Hepatocyte (in vitro differentiated cells): ENCODE measurements around the gene MAPKAP1.

Experiments used
- EZH2 ChIP-seq: fragments of 200-600 bp; sonication (generic); IDR thresholded peaks from 2 replicates; pipeline ENCODE4 v1.6.1; 2016; ENCODE audit warnings: antibody characterized with exemption, mild to moderate bottlenecking, borderline replicate concordance
- EZH2phosphoT487 ChIP-seq: fragments of 200-600 bp; sonication (generic); IDR thresholded peaks from one replicate; pipeline ENCODE4 v1.6.1; 2018; ENCODE audit warnings: antibody characterized with exemption, mild to moderate bottlenecking, low read depth, moderate library complexity; ENCODE audit not compliant: unreplicated experiment, severe bottlenecking
- TF ChIP-seq, protein P1 (sequence below): fragments of 200-600 bp; sonication (generic); IDR thresholded peaks from 2 replicates; pipeline ENCODE4 v1.5.1; 2016; ENCODE audit warnings: antibody characterized with exemption, mild to moderate bottlenecking; ENCODE audit not compliant: poor library complexity

- TF ChIP-seq EZH2 = no peak
- TF ChIP-seq, protein P1, sequence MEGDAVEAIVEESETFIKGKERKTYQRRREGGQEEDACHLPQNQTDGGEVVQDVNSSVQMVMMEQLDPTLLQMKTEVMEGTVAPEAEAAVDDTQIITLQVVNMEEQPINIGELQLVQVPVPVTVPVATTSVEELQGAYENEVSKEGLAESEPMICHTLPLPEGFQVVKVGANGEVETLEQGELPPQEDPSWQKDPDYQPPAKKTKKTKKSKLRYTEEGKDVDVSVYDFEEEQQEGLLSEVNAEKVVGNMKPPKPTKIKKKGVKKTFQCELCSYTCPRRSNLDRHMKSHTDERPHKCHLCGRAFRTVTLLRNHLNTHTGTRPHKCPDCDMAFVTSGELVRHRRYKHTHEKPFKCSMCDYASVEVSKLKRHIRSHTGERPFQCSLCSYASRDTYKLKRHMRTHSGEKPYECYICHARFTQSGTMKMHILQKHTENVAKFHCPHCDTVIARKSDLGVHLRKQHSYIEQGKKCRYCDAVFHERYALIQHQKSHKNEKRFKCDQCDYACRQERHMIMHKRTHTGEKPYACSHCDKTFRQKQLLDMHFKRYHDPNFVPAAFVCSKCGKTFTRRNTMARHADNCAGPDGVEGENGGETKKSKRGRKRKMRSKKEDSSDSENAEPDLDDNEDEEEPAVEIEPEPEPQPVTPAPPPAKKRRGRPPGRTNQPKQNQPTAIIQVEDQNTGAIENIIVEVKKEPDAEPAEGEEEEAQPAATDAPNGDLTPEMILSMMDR = no peak
- TF ChIP-seq EZH2phosphoT487 = no peak
These were observed 274.2 kb downstream of the MAPKAP1 start for GRCh38 chr9:125432715-125433385.
